ENCODE data around the gene HDHD5.

HDHD5 gene

DNA sequence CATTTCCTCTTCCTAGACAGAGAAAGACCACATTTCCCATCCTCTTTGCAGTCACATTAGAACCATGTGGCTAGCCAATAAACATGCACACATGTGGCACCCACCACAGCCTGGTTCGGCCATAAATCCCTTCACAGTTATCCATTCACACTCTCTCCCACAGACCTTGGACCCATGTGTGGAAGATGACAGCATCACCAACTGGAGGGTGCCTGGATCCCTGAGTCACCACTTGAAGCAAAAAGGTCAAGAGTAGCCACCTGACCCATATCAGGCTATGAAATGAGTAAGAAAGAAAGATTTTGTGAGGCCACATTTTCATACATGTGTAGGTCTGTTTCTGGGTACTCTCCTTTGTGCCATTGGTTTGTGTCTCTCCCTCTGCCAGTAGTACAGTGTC is 28.9 kb downstream of the HDHD5 start:
- no peak overlapping the region for H3K4me3 ChIP-seq (ENCODE audit: low read depth, low read length)
- TF ChIP-seq, protein P1, sequence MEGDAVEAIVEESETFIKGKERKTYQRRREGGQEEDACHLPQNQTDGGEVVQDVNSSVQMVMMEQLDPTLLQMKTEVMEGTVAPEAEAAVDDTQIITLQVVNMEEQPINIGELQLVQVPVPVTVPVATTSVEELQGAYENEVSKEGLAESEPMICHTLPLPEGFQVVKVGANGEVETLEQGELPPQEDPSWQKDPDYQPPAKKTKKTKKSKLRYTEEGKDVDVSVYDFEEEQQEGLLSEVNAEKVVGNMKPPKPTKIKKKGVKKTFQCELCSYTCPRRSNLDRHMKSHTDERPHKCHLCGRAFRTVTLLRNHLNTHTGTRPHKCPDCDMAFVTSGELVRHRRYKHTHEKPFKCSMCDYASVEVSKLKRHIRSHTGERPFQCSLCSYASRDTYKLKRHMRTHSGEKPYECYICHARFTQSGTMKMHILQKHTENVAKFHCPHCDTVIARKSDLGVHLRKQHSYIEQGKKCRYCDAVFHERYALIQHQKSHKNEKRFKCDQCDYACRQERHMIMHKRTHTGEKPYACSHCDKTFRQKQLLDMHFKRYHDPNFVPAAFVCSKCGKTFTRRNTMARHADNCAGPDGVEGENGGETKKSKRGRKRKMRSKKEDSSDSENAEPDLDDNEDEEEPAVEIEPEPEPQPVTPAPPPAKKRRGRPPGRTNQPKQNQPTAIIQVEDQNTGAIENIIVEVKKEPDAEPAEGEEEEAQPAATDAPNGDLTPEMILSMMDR (IDR thresholded peaks at IDR 0.05; ENCODE audit: low read depth, low read length, missing control alignments), result no peak
- in situ Hi-C loops (cut with HindIII; ENCODE audit: low sequenced_read_pairs), result no loop called here
- DNase-seq (ENCODE audit: low read depth), result no peak

DNA sequence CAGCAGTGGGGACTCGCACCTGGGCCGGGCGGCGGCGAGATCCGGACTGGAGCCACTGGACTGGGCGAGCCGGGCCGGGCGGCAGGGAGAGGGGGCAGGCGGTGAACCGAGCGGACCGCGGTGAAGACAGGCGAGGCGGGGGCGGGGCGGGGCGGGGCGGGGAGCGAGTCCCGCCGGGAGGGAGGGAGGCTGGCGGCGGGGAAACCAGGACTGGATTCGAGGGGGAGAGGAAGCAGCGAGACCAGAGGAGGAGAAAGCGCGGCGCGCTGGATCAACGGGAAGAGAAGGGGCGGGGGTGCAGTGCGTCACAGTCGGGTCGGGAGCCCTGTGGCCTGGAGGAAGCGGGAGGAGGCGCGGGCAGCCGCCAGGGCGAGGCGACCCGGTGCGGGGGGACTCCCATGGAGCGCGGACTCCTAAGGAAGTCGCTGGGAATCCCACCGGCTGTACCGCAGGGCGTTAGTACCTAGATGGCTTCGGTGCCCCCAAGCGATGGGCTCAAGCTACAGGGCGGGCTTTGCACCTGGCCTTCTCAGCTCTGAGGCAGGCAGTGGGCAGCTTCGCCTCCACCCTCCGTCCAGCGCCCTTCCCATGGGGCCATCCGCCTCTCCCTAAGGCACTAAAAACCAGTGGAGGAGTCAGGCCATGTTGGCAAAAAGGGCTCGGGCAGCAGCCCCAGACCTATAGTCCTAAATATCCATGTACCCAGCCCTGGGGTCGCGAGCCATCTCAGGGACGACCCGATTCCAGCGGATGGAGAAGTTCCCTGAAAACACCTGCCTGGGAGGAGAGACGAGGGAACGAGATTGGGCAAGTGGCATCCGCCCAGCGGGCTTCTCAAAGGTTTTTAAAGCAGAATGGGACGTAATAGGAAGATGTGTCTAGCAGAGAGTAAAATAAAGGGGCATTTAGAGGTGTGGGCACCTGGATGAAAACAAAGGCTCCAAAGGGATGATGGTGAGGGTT is 37.6 kb downstream of the HDHD5 start, which contains the start of gene TMEM121B:
TSS of gene TMEM121B (minus strand) at position 128 of the 963 bp plus-strand sequence. CDS start 233 bp downstream, outside the sequence.
- in situ Hi-C loops (cut with HindIII; ENCODE audit: low sequenced_read_pairs), result no loop called here
- H3K4me3 ChIP-seq (ENCODE audit: low read depth, low read length), result peak within 1 kb of the TSS; percentile 43
- TF ChIP-seq, protein P1 (IDR thresholded peaks at IDR 0.05; ENCODE audit: low read depth, low read length, missing control alignments), result no peak
- DNase-seq (ENCODE audit: low read depth), result peak; percentile 11

DNA sequence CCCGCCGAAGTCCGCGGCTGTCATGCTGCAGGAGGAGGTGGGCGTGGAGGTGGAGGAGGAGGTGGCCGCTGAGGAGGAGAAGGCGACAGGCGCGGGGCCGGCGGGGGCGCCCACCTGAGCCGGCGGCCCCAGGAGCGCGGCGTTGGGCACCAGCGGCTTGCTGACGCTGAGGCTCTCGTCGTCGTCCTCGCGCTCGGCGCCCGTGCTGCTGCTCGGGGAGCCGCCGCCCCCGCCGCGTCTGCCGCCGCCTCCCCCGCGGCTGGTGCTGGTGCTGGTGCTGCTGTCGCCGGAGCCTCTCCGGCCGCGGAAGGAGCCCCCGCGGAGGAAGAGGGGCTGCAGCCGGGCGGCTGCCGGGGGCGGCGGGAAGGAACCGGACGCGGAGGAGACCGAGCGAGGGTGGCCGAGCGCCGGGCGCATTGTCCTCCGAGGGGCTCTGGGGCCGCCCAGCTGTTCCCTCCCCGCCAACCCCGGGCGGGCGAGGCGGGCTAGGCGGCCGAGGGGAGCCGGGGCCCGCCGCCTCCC is 38.3 kb downstream of the HDHD5 start:
- no peak for DNase-seq (ENCODE audit: low read depth)
- in situ Hi-C loops (cut with HindIII; ENCODE audit: low sequenced_read_pairs), result no loop called here

DNA sequence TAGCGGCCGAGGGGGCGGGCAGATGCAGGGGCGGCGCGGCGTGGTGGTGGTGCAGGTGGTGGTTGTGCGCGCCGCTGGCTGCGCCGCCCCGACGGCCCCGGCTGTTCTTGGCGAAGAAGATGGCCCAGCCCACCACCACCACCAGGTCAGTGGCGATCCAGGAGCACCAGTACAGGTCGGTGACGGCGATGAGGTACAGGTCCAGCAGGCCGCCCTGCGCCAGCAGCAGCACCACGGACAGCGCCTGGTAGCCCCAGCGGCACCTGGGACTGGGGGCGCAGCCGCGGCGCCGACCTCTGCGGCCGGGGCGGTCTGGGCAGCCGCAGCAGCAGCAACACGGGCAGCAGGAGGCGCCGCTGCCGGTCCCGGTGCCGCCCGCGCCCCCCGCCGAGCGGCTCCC is 38.8 kb downstream of the HDHD5 start:
- TF ChIP-seq, protein P1 (IDR thresholded peaks at IDR 0.05; ENCODE audit: low read depth, low read length, missing control alignments), result no peak
- DNase-seq (ENCODE audit: low read depth), result peak; percentile 12
- H3K4me3 ChIP-seq (ENCODE audit: low read depth, low read length), result peak overlapping the region; percentile 43
- in situ Hi-C loops (cut with HindIII; ENCODE audit: low sequenced_read_pairs), result no loop called here

More for the DNA sequence above, 38.3 kb downstream of the HDHD5 start:
- peak overlapping the region; percentile 43 for H3K4me3 ChIP-seq (ENCODE audit: low read depth, low read length)
- TF ChIP-seq, protein P1 (IDR thresholded peaks at IDR 0.05; ENCODE audit: low read depth, low read length, missing control alignments), result no peak

DNA sequence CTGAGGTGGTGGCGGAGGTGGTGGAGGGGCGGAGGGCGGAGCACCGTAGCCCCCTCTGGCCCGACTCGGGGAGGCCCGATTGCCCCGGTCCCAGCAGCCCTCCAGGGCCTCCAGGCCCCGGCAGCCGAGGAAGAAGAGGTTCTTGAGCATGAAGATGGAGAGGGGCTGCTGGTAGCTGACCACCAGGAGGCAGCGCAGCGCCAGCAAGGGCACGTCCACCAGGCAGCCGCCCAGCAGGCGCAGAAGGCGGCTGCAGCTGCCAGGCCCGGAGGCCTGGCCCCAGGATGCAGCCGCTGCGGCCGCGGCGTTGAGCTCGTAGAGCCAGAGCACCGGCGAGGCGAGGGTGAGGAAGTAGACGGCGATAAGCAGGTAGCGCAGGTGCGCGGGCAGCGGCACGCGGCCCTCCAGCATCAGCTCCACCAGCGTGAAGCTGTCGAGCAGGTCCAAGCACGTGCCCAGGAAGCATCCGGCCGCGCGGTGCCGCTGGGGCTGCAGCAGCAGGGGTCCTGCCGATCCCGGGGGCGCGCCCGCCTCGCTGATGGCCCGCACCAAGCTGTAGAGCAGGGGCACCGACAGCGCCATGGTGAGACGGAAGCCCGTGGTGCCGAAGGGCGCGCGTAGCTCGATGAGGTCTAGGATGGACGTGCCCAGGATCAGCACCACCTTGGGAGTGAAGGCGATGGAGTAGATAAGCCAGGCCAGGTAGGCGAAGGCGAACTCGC is 39.4 kb downstream of the HDHD5 start:
- no peak for DNase-seq (ENCODE audit: low read depth)

DNA sequence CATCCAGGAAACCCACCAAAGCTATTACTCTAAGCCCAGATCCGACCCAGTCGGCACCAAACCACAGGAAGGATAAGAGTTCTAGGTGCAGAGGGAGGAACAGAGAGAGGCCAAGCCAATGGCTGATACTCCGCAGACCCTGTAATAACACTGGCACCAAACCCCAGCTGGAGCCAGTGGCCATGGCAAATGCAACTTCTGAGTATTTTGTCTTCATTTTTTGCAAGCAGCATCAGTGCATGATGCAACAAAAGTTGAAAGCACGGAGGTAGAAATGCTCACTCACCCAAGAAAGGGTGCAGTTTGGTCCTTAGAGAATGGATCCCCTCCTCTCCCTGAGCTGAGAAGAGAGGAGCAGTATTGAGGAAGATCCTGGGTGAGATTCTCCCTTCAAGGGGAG is 40.7 kb downstream of the HDHD5 start:
- TF ChIP-seq, protein P1 (IDR thresholded peaks at IDR 0.05; ENCODE audit: low read depth, low read length, missing control alignments), result no peak
- DNase-seq (ENCODE audit: low read depth), result no peak
- in situ Hi-C loops (cut with HindIII; ENCODE audit: low sequenced_read_pairs), result no loop called here
- no peak overlapping the region for H3K4me3 ChIP-seq (ENCODE audit: low read depth, low read length)

More for the DNA sequence above, 39.4 kb downstream of the HDHD5 start:
- no peak overlapping the region for H3K4me3 ChIP-seq (ENCODE audit: low read depth, low read length)
- in situ Hi-C loops (cut with HindIII; ENCODE audit: low sequenced_read_pairs), result no loop called here
- TF ChIP-seq, protein P1 (IDR thresholded peaks at IDR 0.05; ENCODE audit: low read depth, low read length, missing control alignments), result peak; percentile 6

Measured in astrocyte of the cerebellum (primary cell).